ENCODE measurements around the gene TUSC7.

TUSC7 gene

GRCh38 chr3:116709479-116709878, at the start of gene TUSC7:
Gene TUSC7 (plus strand): TSS chr3:116709779.
- no peak for DNase-seq

GRCh38 chr3:116661196-116661595, 48.4 kb upstream of the TUSC7 start:
- no peak for DNase-seq

- no peak for DNase-seq
These were observed 46.1 kb upstream of the TUSC7 start for GRCh38 chr3:116663161-116664110.

- no peak for DNase-seq
These were observed 42.3 kb upstream of the TUSC7 start for GRCh38 chr3:116667324-116667723.

- no peak for DNase-seq
These were observed 41.8 kb upstream of the TUSC7 start for GRCh38 chr3:116667791-116668190.

- no peak for DNase-seq
These were observed 40.0 kb upstream of the TUSC7 start for GRCh38 chr3:116669576-116669975.

- no peak for DNase-seq
These were observed 38.4 kb upstream of the TUSC7 start for GRCh38 chr3:116671151-116671550.

GRCh38 chr3:116678853-116679252, 30.7 kb upstream of the TUSC7 start:
- DNase-seq = no peak

GRCh38 chr3:116691041-116691440, 18.5 kb upstream of the TUSC7 start:
- no peak for DNase-seq

GRCh38 chr3:116701070-116701469, 8.5 kb upstream of the TUSC7 start:
- DNase-seq = no peak

GRCh38 chr3:116702334-116702733, 7.2 kb upstream of the TUSC7 start:
- no peak for DNase-seq

- DNase-seq = no peak
These were observed 2.0 kb upstream of the TUSC7 start for GRCh38 chr3:116707531-116707930.

GRCh38 chr3:116716490-116716889, 6.9 kb downstream of the TUSC7 start:
- DNase-seq = no peak

- DNase-seq = no peak
These were observed 8.0 kb downstream of the TUSC7 start for GRCh38 chr3:116717566-116717965.

GRCh38 chr3:116728454-116728853, 18.9 kb downstream of the TUSC7 start:
- no peak for DNase-seq

- no peak for DNase-seq
These were observed 24.7 kb downstream of the TUSC7 start for GRCh38 chr3:116734243-116734642.

- DNase-seq = no peak
These were observed 30.1 kb downstream of the TUSC7 start for GRCh38 chr3:116739678-116740077.

- no peak for DNase-seq
These were observed 30.7 kb downstream of the TUSC7 start for GRCh38 chr3:116740293-116740692.

- DNase-seq = no peak
These were observed 31.9 kb downstream of the TUSC7 start for GRCh38 chr3:116741467-116741866.

- no peak for DNase-seq
These were observed 33.5 kb downstream of the TUSC7 start for GRCh38 chr3:116743062-116743461.

GRCh38 chr3:116749388-116749787, 39.8 kb downstream of the TUSC7 start:
- no peak for DNase-seq

- no peak for DNase-seq
These were observed 47.7 kb downstream of the TUSC7 start for GRCh38 chr3:116757315-116757714.

- DNase-seq = no peak
These were observed 49.7 kb downstream of the TUSC7 start for GRCh38 chr3:116759316-116759715.
